Activated naive CD8-positive, alpha-beta T cell treated with anti-CD3 and anti-CD28 coated beads, Interleukin-2, amount 50 U/mL, for 16 hours (primary cell): Measurements from ENCODE around the gene PRDM16.

Experiments used
- DNase-seq: peaks from one replicate; pipeline ENCODE4 v3.0.0-alpha.2; 2020; ENCODE audit warnings: low read depth, low spot score

PRDM16 gene

GRCh38 chr1:3140437-3140836, 71.4 kb downstream of the PRDM16 start:
- no peak for DNase-seq

- DNase-seq, result no peak
Measured at GRCh38 chr1:3141129-3141528, 72.1 kb downstream of the PRDM16 start.

- DNase-seq, result no peak
Measured at GRCh38 chr1:3141836-3142235, 72.8 kb downstream of the PRDM16 start.

- DNase-seq, result no peak
Measured at GRCh38 chr1:3142236-3142635, 73.2 kb downstream of the PRDM16 start.

- no peak for DNase-seq
Measured at GRCh38 chr1:3142751-3143150, 73.7 kb downstream of the PRDM16 start.

GRCh38 chr1:3145532-3146325, 76.7 kb downstream of the PRDM16 start:
- no peak for DNase-seq

GRCh38 chr1:3146458-3146857, 77.5 kb downstream of the PRDM16 start:
- no peak for DNase-seq

- DNase-seq, result no peak
Measured at GRCh38 chr1:3146907-3147306, 77.9 kb downstream of the PRDM16 start.

GRCh38 chr1:3148171-3148570, 79.2 kb downstream of the PRDM16 start:
- DNase-seq, result no peak

- no peak for DNase-seq
Measured at GRCh38 chr1:3149277-3149676, 80.3 kb downstream of the PRDM16 start.

- no peak for DNase-seq
Measured at GRCh38 chr1:3151456-3151855, 82.5 kb downstream of the PRDM16 start.

- no peak for DNase-seq
Measured at GRCh38 chr1:3152143-3152542, 83.1 kb downstream of the PRDM16 start.

- DNase-seq, result no peak
Measured at GRCh38 chr1:3153197-3153596, 84.2 kb downstream of the PRDM16 start.

- DNase-seq, result no peak
Measured at GRCh38 chr1:3153902-3154795, 85.1 kb downstream of the PRDM16 start.

- no peak for DNase-seq
Measured at GRCh38 chr1:3155056-3155925, 86.3 kb downstream of the PRDM16 start.

GRCh38 chr1:3155926-3156220, 86.9 kb downstream of the PRDM16 start:
- no peak for DNase-seq

GRCh38 chr1:3156936-3157335, 87.9 kb downstream of the PRDM16 start:
- DNase-seq, result no peak

- no peak for DNase-seq
Measured at GRCh38 chr1:3158347-3158746, 89.3 kb downstream of the PRDM16 start.

GRCh38 chr1:3159121-3159520, 90.1 kb downstream of the PRDM16 start:
- no peak for DNase-seq

GRCh38 chr1:3159996-3160395, 91.0 kb downstream of the PRDM16 start:
- DNase-seq, result no peak

GRCh38 chr1:3160647-3161145, 91.7 kb downstream of the PRDM16 start:
- no peak for DNase-seq
